GM12872 (cell line): ENCODE data around the gene ZBTB7C.
A peak's percentile ranks its signal among the peaks of the same experiment; 100 is the strongest.

Experiments
- TF ChIP-seq, protein P1 (sequence below): IDR thresholded peaks from 3 replicates; pipeline ENCODE4 v1.5.1; 2011; ENCODE audit warnings: low read depth, mild to moderate bottlenecking, low read length, moderate library complexity; ENCODE audit not compliant: insufficient read depth

Gene ZBTB7C

DNA sequence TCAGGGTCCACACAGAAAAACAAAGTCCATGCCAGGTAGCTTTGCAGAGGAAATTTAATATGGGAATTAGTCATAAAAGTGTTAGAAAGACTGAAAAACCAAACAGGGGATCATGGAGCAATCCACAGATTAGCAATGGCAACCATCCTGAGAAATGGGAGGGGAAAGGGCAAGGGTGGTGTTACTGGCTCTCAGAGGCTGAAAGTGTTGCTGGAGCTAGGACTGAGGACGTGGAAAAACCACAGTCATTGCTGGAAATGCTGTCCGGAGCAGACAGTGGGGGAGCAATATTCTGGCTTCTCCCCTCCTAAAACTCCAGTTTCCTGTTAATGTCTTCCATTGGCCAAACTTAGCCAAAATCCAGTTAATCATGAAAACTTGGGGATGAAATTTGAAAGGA, 172.4 kb downstream of the ZBTB7C start:
- TF ChIP-seq, protein P1, sequence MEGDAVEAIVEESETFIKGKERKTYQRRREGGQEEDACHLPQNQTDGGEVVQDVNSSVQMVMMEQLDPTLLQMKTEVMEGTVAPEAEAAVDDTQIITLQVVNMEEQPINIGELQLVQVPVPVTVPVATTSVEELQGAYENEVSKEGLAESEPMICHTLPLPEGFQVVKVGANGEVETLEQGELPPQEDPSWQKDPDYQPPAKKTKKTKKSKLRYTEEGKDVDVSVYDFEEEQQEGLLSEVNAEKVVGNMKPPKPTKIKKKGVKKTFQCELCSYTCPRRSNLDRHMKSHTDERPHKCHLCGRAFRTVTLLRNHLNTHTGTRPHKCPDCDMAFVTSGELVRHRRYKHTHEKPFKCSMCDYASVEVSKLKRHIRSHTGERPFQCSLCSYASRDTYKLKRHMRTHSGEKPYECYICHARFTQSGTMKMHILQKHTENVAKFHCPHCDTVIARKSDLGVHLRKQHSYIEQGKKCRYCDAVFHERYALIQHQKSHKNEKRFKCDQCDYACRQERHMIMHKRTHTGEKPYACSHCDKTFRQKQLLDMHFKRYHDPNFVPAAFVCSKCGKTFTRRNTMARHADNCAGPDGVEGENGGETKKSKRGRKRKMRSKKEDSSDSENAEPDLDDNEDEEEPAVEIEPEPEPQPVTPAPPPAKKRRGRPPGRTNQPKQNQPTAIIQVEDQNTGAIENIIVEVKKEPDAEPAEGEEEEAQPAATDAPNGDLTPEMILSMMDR = no peak

DNA sequence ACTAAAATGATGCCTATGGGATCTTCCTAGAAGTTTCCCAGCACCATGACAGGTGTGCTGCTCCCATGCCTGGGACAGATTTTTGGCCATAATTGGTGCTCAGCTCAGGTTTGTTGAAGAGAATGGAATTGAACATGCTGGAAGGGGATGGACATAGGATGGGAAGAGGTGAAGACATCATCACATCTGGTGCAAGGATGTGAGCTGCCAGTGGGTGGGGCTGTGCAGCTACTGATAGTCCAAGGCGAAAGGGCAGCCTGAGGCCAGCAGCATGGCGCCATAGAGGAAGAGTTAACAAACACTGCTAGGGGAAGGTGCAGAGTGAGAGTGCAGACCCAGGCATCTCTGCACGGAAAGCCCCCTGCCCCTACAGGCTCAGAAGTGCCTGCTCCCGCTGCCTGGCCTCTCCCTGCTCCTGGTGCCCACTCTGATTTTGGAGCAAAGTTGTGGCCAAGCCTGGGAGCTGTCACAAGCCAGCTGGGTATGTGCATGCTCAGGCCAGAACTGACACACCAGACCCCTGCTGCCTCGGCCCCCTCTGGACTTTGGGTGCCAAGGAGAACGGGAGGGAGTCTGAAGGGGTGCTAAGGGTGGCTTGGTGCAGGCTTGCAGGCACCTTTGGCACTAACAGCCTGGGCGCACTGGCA, 178.6 kb downstream of the ZBTB7C start:
- TF ChIP-seq, protein P1 = peak; percentile 63; the same call in 2 of the 3 replicates

- TF ChIP-seq, protein P1 = no peak
Measured at GRCh38 chr18:48229552-48229981, 179.6 kb downstream of the ZBTB7C start.

- TF ChIP-seq, protein P1 = no peak
Measured at GRCh38 chr18:48228841-48229240, 180.3 kb downstream of the ZBTB7C start.

- TF ChIP-seq, protein P1 = no peak
Measured at GRCh38 chr18:48228301-48228715, 180.9 kb downstream of the ZBTB7C start.

GRCh38 chr18:48227206-48227605, 182.0 kb downstream of the ZBTB7C start:
- TF ChIP-seq, protein P1 = no peak

DNA sequence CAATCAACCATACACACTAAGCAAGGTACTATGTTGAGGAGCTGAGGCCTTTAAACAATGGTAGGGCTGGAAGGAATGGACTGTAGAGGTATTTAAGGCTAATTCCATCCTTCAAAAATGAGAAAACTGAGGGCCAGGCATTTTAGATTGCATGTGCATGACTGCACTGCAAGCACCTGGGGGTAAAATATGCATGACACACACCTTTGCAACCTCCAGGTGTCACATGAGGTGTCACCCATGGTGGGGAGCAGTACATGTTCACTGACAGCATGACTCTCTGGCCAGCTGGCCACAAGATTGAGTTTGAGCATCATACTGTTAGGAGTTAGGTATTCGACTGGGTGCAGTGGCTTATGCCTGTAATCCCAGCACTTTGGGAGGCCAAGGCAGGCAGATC, 182.8 kb downstream of the ZBTB7C start:
- TF ChIP-seq, protein P1 = no peak
